SK-N-SH treated with all-trans-retinoic acid at 6 μM for 48 hours (cell line): ENCODE measurements around the gene ENTR1.

ENCODE experiments used
- ATAC-seq: fragments of 200-7000 bp; cut with Tn5 transposase; 3 replicates; pipeline ENCODE4 v1.9.1; 2020; ENCODE audit warnings: mild to moderate bottlenecking, moderate library complexity
- BACH2 ChIP-seq: fragments of 250-450 bp; sonication (Bioruptor Pico); IDR thresholded peaks from 2 replicates; pipeline ENCODE4 v1.9.0; 2021; ENCODE audit warnings: mild to moderate bottlenecking, borderline replicate concordance
- CREB5 ChIP-seq: fragments of 250-450 bp; sonication (Bioruptor Pico); IDR thresholded peaks from 2 replicates; pipeline ENCODE4 v1.5.1; 2020; ENCODE audit warnings: low read depth, mild to moderate bottlenecking, moderate library complexity
- CSDC2 ChIP-seq: fragments of 250-450 bp; sonication (Bioruptor Pico); IDR thresholded peaks from 2 replicates; pipeline ENCODE4 v1.5.0; 2020; ENCODE audit warnings: mild to moderate bottlenecking, moderate library complexity
- CSRNP3 ChIP-seq: fragments of 250-450 bp; sonication (Bioruptor Pico); IDR thresholded peaks from 2 replicates; pipeline ENCODE4 v1.5.1; 2021; ENCODE audit warnings: mild to moderate bottlenecking, moderate library complexity
- ESRRG ChIP-seq: fragments of 250-450 bp; sonication (Bioruptor Pico); IDR thresholded peaks from 2 replicates; pipeline ENCODE4 v1.6.1; 2021; ENCODE audit warnings: mild to moderate bottlenecking
- GLIS3 ChIP-seq: fragments of 250-450 bp; sonication (Bioruptor Pico); IDR thresholded peaks from 2 replicates; pipeline ENCODE4 v1.5.0; 2020; ENCODE audit warnings: mild to moderate bottlenecking, moderate library complexity
- ISL1 ChIP-seq: fragments of 250-450 bp; sonication (Bioruptor Pico); IDR thresholded peaks from 2 replicates; pipeline ENCODE4 v2.1.2; 2022; ENCODE audit warnings: mild to moderate bottlenecking, moderate library complexity
- OSR1 ChIP-seq: fragments of 250-450 bp; sonication (Bioruptor Pico); IDR thresholded peaks from 2 replicates; pipeline ENCODE4 v1.8.0; 2022; ENCODE audit warnings: moderate library complexity, mild to moderate bottlenecking, inconsistent platforms
- PATZ1 ChIP-seq: fragments of 250-450 bp; sonication (Bioruptor Pico); IDR thresholded peaks from 2 replicates; pipeline ENCODE4 v1.8.0; 2020; ENCODE audit warnings: mild to moderate bottlenecking, moderate library complexity, borderline replicate concordance
- POU6F1 ChIP-seq: fragments of 250-450 bp; sonication (Bioruptor Pico); IDR thresholded peaks from 2 replicates; pipeline ENCODE4 v1.8.0; 2021; ENCODE audit warnings: low read depth, mild to moderate bottlenecking, moderate library complexity, borderline replicate concordance
- PPARA ChIP-seq: fragments of 250-450 bp; sonication (Bioruptor Pico); IDR thresholded peaks from 2 replicates; pipeline ENCODE4 v1.5.0; 2020; ENCODE audit warnings: mild to moderate bottlenecking, borderline replicate concordance
- RARB ChIP-seq: fragments of 250-450 bp; sonication (Bioruptor Pico); IDR thresholded peaks from 2 replicates; pipeline ENCODE4 v1.8.0; 2021; ENCODE audit warnings: mild to moderate bottlenecking, moderate library complexity
- SNAI2 ChIP-seq: fragments of 250-450 bp; sonication (Bioruptor Pico); IDR thresholded peaks from 2 replicates; pipeline ENCODE4 v1.5.0; 2020; ENCODE audit warnings: mild to moderate bottlenecking, moderate library complexity
- TCF4 ChIP-seq: fragments of 250-450 bp; sonication (Bioruptor Pico); IDR thresholded peaks from 2 replicates; pipeline ENCODE4 v1.8.0; 2021; ENCODE audit warnings: mild to moderate bottlenecking, moderate library complexity, borderline replicate concordance
- TOX ChIP-seq: fragments of 250-450 bp; sonication (Bioruptor Pico); IDR thresholded peaks from 2 replicates; pipeline ENCODE4 v1.8.0; 2021; ENCODE audit warnings: mild to moderate bottlenecking, moderate library complexity, borderline replicate concordance
- TSHZ2 ChIP-seq: fragments of 250-450 bp; sonication (Bioruptor Pico); IDR thresholded peaks from 2 replicates; pipeline ENCODE4 v1.5.0; 2020; ENCODE audit warnings: mild to moderate bottlenecking, moderate library complexity
- ZC3H10 ChIP-seq: fragments of 250-450 bp; sonication (Bioruptor Pico); IDR thresholded peaks from 2 replicates; pipeline ENCODE4 v1.5.1; 2021; ENCODE audit warnings: mild to moderate bottlenecking, moderate library complexity
- ZFP3 ChIP-seq: fragments of 250-450 bp; sonication (Bioruptor Pico); IDR thresholded peaks from 2 replicates; pipeline ENCODE4 v1.5.0; 2020; ENCODE audit warnings: mild to moderate bottlenecking, moderate library complexity
- ZFP30 ChIP-seq: fragments of 450-650 bp; formaldehyde crosslinking; IDR thresholded peaks from 2 replicates; pipeline ENCODE4 v1.5.0; 2022; ENCODE audit warnings: mild to moderate bottlenecking, moderate library complexity
- ZNF565 ChIP-seq: fragments of 450-650 bp; formaldehyde crosslinking; conservative IDR thresholded peaks from 2 replicates; pipeline ENCODE4 v1.5.0; 2020; ENCODE audit warnings: low read depth, mild to moderate bottlenecking, moderate library complexity
- ZNF70 ChIP-seq: fragments of 450-650 bp; formaldehyde crosslinking; IDR thresholded peaks from 2 replicates; pipeline ENCODE4 v1.5.0; 2020; ENCODE audit warnings: mild to moderate bottlenecking, moderate library complexity

ENTR1 gene

GRCh38 chr9:136379401-136379800 lies 31.0 kb downstream of the ENTR1 start:
- TF ChIP-seq CREB5 (no peak), ZNF565 (CRISPR knock-in tag) (no peak), TOX (CRISPR knock-in tag) (no peak), ZFP30 (no peak), PATZ1 (CRISPR knock-in tag) (no peak), TCF4 (no peak), TSHZ2 (CRISPR knock-in tag) (no peak), ISL1 (CRISPR knock-in tag) (no peak), CSDC2 (CRISPR knock-in tag) (no peak), GLIS3 (no peak), POU6F1 (CRISPR knock-in tag) (no peak), BACH2 (CRISPR knock-in tag) (no peak), SNAI2 (no peak), RARB (CRISPR knock-in tag) (no peak), ZFP3 (no peak)
- no peak for ATAC-seq

DNA sequence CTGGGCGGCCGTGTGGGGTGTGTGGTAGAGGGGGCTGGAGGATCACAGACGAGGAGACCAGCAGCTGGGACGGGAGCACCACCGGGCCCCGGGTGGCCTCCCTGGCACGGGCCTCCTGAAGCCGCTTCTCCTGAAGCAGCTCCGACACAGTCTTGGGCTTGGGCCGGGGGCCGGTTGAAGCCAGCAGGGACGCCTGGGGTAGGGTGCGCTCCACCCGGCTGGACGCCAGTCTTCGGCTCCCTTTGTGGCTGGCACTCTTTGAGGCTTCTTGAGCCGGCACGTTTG lies 31.5 kb downstream of the ENTR1 start:
- no peak for ATAC-seq
- TF ChIP-seq TOX (CRISPR knock-in tag): no peak
- TF ChIP-seq RARB (CRISPR knock-in tag): no peak
- TF ChIP-seq TSHZ2 (CRISPR knock-in tag): no peak
- no peak for TF ChIP-seq ZC3H10 (CRISPR knock-in tag)
- no peak for TF ChIP-seq SNAI2
- no peak for TF ChIP-seq POU6F1 (CRISPR knock-in tag)
- TF ChIP-seq ISL1 (CRISPR knock-in tag): no peak
- TF ChIP-seq GLIS3: no peak
- no peak for TF ChIP-seq ZNF70 (CRISPR knock-in tag)
- TF ChIP-seq ZFP3: no peak
- no peak for TF ChIP-seq OSR1 (CRISPR knock-in tag)
- no peak for TF ChIP-seq ZNF565 (CRISPR knock-in tag)
- TF ChIP-seq TCF4: no peak
- no peak for TF ChIP-seq CSDC2 (CRISPR knock-in tag)
- TF ChIP-seq PATZ1 (CRISPR knock-in tag): no peak
- TF ChIP-seq ESRRG: no peak
- TF ChIP-seq CSRNP3: no peak
- TF ChIP-seq BACH2 (CRISPR knock-in tag): no peak
- no peak for TF ChIP-seq PPARA (CRISPR knock-in tag)
- TF ChIP-seq ZFP30: no peak
